ENCODE measurements around the gene TP53I11. TPM values are rescaled to one million over a fixed set of nuclear protein-coding genes. Genes with fewer than 3 reads are reported as not detected.

TP53I11 gene
- total and polyA plus RNA-seq, 2 experiments from 2014 or later, result 23.5 to 43.9 TPM

DNA sequence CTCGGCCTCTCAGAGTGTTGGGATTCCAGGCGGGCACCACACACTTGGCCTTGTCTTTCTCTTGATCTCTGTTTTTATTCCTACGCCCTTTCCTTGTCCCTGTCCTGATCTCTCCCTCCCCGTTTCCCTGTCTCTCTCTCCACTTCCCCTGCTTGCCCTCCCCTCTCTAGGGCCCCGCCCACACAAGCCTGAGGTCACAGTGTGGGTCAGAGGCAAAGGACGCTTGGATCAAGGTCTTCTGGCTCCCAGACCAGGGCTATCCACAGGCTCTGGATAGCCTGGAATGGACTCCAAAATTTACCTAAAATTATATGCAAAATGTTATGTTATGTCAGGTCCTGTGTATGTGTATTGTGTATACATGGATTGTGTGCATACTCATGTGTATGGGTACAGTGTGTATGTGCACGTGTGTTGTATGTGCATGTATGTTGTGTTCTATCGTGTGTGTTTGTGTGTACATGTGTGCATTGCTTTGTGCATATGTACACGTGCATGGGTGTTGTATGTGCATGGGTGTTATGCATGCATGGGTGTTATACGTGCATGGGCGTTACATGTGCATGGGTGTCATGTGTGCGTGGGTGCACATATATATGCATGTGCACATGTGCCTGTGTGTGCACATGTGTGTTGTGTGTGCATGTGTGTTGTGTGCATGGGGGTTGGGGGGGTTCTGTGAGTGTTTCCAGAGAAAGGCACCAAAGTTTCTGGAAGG lies 38.3 kb downstream of the TP53I11 start:
- H3K27me3 ChIP-seq (ENCODE audit: insufficient read depth), result no peaks in the 10 kb centered on the region
- H3K79me2 ChIP-seq (replicated peaks; ENCODE audit: insufficient read depth), result no peaks in the 10 kb centered on the region
- peak overlapping the region; percentile 51 for H3K4me3 Mint-ChIP-seq
- no peaks in the 10 kb centered on the region for H3K36me3 ChIP-seq (ENCODE audit: insufficient read depth)
- H3K36me3 Mint-ChIP-seq (ENCODE audit: low read depth), result no peaks in the 10 kb centered on the region
- H3F3A ChIP-seq (replicated peaks; ENCODE audit: low read depth), result 0 out of 2 replicates have a peak, but pooled peaks cover 3% of the 10 kb centered on the region
- H3K9me3 Mint-ChIP-seq, result no peaks in the 10 kb centered on the region
- no peaks in the 10 kb centered on the region for H4K20me1 ChIP-seq (replicated peaks; ENCODE audit: insufficient read depth)
- peak overlapping the region; percentile 73; the same call in 1 of the 2 replicates for H3K27ac Mint-ChIP-seq
- peak overlapping the region; percentile 81; the same call in 1 of the 2 replicates for H2AFZ ChIP-seq
- no peaks in the 10 kb centered on the region for H3K9me2 ChIP-seq (ENCODE audit: insufficient read depth)
- TF ChIP-seq ZNF114 (CRISPR knock-in tag; IDR thresholded peaks at IDR 0.05) (no peak), CREB1 (CRISPR knock-in tag; IDR thresholded peaks at IDR 0.05; ENCODE audit: low read depth) (no peak), ZNF331 (CRISPR knock-in tag; IDR thresholded peaks at IDR 0.05; ENCODE audit: low read depth) (no peak), EZH2phosphoT487 (IDR thresholded peaks at IDR 0.05; ENCODE audit: unreplicated experiment) (no peak), POLR2AphosphoS5 (IDR thresholded peaks at IDR 0.05; ENCODE audit: low read depth) (no peak), JUNB (IDR thresholded peaks at IDR 0.05; ENCODE audit: unreplicated experiment) (no peak)
- TF ChIP-seq, protein P1, sequence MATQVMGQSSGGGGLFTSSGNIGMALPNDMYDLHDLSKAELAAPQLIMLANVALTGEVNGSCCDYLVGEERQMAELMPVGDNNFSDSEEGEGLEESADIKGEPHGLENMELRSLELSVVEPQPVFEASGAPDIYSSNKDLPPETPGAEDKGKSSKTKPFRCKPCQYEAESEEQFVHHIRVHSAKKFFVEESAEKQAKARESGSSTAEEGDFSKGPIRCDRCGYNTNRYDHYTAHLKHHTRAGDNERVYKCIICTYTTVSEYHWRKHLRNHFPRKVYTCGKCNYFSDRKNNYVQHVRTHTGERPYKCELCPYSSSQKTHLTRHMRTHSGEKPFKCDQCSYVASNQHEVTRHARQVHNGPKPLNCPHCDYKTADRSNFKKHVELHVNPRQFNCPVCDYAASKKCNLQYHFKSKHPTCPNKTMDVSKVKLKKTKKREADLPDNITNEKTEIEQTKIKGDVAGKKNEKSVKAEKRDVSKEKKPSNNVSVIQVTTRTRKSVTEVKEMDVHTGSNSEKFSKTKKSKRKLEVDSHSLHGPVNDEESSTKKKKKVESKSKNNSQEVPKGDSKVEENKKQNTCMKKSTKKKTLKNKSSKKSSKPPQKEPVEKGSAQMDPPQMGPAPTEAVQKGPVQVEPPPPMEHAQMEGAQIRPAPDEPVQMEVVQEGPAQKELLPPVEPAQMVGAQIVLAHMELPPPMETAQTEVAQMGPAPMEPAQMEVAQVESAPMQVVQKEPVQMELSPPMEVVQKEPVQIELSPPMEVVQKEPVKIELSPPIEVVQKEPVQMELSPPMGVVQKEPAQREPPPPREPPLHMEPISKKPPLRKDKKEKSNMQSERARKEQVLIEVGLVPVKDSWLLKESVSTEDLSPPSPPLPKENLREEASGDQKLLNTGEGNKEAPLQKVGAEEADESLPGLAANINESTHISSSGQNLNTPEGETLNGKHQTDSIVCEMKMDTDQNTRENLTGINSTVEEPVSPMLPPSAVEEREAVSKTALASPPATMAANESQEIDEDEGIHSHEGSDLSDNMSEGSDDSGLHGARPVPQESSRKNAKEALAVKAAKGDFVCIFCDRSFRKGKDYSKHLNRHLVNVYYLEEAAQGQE (IDR thresholded peaks at IDR 0.05; ENCODE audit: unreplicated experiment), result no peak
- TF ChIP-seq, protein P2, sequence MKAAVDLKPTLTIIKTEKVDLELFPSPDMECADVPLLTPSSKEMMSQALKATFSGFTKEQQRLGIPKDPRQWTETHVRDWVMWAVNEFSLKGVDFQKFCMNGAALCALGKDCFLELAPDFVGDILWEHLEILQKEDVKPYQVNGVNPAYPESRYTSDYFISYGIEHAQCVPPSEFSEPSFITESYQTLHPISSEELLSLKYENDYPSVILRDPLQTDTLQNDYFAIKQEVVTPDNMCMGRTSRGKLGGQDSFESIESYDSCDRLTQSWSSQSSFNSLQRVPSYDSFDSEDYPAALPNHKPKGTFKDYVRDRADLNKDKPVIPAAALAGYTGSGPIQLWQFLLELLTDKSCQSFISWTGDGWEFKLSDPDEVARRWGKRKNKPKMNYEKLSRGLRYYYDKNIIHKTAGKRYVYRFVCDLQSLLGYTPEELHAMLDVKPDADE (IDR thresholded peaks at IDR 0.05), result no peak
- TF ChIP-seq, protein P3, sequence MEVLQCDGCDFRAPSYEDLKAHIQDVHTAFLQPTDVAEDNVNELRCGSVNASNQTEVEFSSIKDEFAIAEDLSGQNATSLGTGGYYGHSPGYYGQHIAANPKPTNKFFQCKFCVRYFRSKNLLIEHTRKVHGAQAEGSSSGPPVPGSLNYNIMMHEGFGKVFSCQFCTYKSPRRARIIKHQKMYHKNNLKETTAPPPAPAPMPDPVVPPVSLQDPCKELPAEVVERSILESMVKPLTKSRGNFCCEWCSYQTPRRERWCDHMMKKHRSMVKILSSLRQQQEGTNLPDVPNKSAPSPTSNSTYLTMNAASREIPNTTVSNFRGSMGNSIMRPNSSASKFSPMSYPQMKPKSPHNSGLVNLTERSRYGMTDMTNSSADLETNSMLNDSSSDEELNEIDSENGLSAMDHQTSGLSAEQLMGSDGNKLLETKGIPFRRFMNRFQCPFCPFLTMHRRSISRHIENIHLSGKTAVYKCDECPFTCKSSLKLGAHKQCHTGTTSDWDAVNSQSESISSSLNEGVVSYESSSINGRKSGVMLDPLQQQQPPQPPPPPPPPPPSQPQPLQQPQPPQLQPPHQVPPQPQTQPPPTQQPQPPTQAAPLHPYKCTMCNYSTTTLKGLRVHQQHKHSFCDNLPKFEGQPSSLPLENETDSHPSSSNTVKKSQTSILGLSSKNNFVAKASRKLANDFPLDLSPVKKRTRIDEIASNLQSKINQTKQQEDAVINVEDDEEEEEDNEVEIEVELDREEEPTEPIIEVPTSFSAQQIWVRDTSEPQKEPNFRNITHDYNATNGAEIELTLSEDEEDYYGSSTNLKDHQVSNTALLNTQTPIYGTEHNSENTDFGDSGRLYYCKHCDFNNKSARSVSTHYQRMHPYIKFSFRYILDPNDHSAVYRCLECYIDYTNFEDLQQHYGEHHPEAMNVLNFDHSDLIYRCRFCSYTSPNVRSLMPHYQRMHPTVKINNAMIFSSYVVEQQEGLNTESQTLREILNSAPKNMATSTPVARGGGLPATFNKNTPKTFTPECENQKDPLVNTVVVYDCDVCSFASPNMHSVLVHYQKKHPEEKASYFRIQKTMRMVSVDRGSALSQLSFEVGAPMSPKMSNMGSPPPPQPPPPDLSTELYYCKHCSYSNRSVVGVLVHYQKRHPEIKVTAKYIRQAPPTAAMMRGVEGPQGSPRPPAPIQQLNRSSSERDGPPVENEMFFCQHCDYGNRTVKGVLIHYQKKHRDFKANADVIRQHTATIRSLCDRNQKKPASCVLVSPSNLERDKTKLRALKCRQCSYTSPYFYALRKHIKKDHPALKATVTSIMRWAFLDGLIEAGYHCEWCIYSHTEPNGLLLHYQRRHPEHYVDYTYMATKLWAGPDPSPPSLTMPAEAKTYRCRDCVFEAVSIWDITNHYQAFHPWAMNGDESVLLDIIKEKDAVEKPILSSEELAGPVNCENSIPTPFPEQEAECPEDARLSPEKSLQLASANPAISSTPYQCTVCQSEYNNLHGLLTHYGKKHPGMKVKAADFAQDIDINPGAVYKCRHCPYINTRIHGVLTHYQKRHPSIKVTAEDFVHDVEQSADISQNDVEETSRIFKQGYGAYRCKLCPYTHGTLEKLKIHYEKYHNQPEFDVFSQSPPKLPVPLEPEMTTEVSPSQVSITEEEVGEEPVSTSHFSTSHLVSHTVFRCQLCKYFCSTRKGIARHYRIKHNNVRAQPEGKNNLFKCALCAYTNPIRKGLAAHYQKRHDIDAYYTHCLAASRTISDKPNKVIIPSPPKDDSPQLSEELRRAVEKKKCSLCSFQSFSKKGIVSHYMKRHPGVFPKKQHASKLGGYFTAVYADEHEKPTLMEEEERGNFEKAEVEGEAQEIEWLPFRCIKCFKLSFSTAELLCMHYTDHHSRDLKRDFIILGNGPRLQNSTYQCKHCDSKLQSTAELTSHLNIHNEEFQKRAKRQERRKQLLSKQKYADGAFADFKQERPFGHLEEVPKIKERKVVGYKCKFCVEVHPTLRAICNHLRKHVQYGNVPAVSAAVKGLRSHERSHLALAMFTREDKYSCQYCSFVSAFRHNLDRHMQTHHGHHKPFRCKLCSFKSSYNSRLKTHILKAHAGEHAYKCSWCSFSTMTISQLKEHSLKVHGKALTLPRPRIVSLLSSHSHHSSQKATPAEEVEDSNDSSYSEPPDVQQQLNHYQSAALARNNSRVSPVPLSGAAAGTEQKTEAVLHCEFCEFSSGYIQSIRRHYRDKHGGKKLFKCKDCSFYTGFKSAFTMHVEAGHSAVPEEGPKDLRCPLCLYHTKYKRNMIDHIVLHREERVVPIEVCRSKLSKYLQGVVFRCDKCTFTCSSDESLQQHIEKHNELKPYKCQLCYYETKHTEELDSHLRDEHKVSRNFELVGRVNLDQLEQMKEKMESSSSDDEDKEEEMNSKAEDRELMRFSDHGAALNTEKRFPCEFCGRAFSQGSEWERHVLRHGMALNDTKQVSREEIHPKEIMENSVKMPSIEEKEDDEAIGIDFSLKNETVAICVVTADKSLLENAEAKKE (CRISPR knock-in tag; IDR thresholded peaks at IDR 0.05), result no peak
- peaks cover 9% of the 10 kb centered on the region; the same call in 1 of the 2 replicates for H3K4me1 ChIP-seq (ENCODE audit: insufficient read depth)
- peaks cover 25% of the 10 kb centered on the region for H3K4me1 Mint-ChIP-seq
- H3K27ac ChIP-seq (ENCODE audit: low read depth), result no peak overlapping the region
- peak overlapping the region; percentile 68 for H3K4me2 ChIP-seq
- DNase-seq (ENCODE audit: low spot score) (peak; percentile 71), ATAC-seq (peak; percentile 67)
- peaks cover 8% of the 10 kb centered on the region for H3K27me3 Mint-ChIP-seq (ENCODE audit: insufficient read depth, low read depth, poor library complexity)
- H3K4me3 ChIP-seq, result no peak overlapping the region

Measured in GM23338 (cell line).